NOMO-1 treated with DMSO at 0.1 percent for 48 hours (cell line): Measurements from ENCODE around the gene DNAH8.
A peak's percentile ranks its signal among the peaks of the same experiment; 100 is the strongest.
"Not testable (repeated sequence)": the region's sequence is repeated elsewhere in the genome, so short reads cannot be mapped to it uniquely, and the experiment has no call there.

ENCODE experiments used
- DNase-seq: peaks from one replicate; lab custom pipeline; 2025; ENCODE audit not compliant: unreplicated experiment; lab: John Stamatoyannopoulos, UW

Gene DNAH8

GRCh38 chr6:38796437-38796836 is 81.3 kb downstream of the DNAH8 start:
- not testable (repeated sequence) for DNase-seq

- no peak for DNase-seq
These were observed 81.7 kb downstream of the DNAH8 start for GRCh38 chr6:38796850-38797249.

GRCh38 chr6:38797391-38797790 is 82.3 kb downstream of the DNAH8 start:
- no peak for DNase-seq

- peak; percentile 2 for DNase-seq
These were observed 84.5 kb downstream of the DNAH8 start for GRCh38 chr6:38799529-38800184.

GRCh38 chr6:38801305-38801704 is 86.2 kb downstream of the DNAH8 start:
- DNase-seq = no peak

- no peak for DNase-seq
These were observed 87.4 kb downstream of the DNAH8 start for GRCh38 chr6:38802497-38802896.

- no peak for DNase-seq
These were observed 88.0 kb downstream of the DNAH8 start for GRCh38 chr6:38803129-38803528.

- DNase-seq = no peak
These were observed 89.2 kb downstream of the DNAH8 start for GRCh38 chr6:38804358-38804757.

- DNase-seq = no peak
These were observed 90.1 kb downstream of the DNAH8 start for GRCh38 chr6:38805127-38805655.

GRCh38 chr6:38805692-38806091 is 90.6 kb downstream of the DNAH8 start:
- DNase-seq = no peak

GRCh38 chr6:38806271-38806670 is 91.2 kb downstream of the DNAH8 start:
- DNase-seq = no peak

- DNase-seq = no peak
These were observed 91.7 kb downstream of the DNAH8 start for GRCh38 chr6:38806833-38807232.

- no peak for DNase-seq
These were observed 92.9 kb downstream of the DNAH8 start for GRCh38 chr6:38808039-38808438.

GRCh38 chr6:38813041-38813823 is 98.1 kb downstream of the DNAH8 start:
- no peak for DNase-seq

GRCh38 chr6:38814761-38815160 is 99.7 kb downstream of the DNAH8 start:
- DNase-seq = no peak

- DNase-seq = no peak
These were observed 100.1 kb downstream of the DNAH8 start for GRCh38 chr6:38815250-38815649.

GRCh38 chr6:38818691-38819090 is 103.6 kb downstream of the DNAH8 start:
- DNase-seq = no peak

- no peak for DNase-seq
These were observed 107.9 kb downstream of the DNAH8 start for GRCh38 chr6:38822963-38823362.

GRCh38 chr6:38824243-38824894 is 109.3 kb downstream of the DNAH8 start:
- no peak for DNase-seq

GRCh38 chr6:38827024-38827423 is 111.9 kb downstream of the DNAH8 start:
- no peak for DNase-seq

- no peak for DNase-seq
These were observed 116.8 kb downstream of the DNAH8 start for GRCh38 chr6:38831865-38832264.

- no peak for DNase-seq
These were observed 118.2 kb downstream of the DNAH8 start for GRCh38 chr6:38833320-38833719.
